Peyer's patch (tissue), 4 donors: Measurements from ENCODE around the gene CDRT15.

Experiments used
- CTCF ChIP-seq, 6 experiments: fragments of 450-650 bp in 4 of 6; fragments of 200-600 bp in 2 of 6; sonication (generic) in 1 of 6; IDR thresholded peaks; one replicate each; pipeline ENCODE4 v1.5.1; 2017 to 2019; ENCODE audit warnings: antibody characterized with exemption in 6 of 6, mild to moderate bottlenecking in 3 of 6, moderate library complexity in 1 of 6
- POLR2A ChIP-seq, 2 donors: fragments of 450-650 bp; IDR thresholded peaks; one replicate each; pipeline ENCODE4 v1.5.1; 2017; ENCODE audit warnings: antibody characterized with exemption in 2 of 2, mild to moderate bottlenecking in 2 of 2, moderate library complexity in 2 of 2

GRCh38 chr17:14201021-14201987, 35.4 kb downstream of the CDRT15 start:
- no peak for TF ChIP-seq CTCF (IDR thresholded peaks at IDR 0.05)
- no peak for TF ChIP-seq POLR2A (IDR thresholded peaks at IDR 0.05)
